HepG2 (cell line): Measurements from ENCODE around the gene ROBO2. TPM values are rescaled to one million over a fixed set of nuclear protein-coding genes. Genes with fewer than 3 reads are reported as not detected.

Source experiments
- ATAC-seq: fragments of 200-7000 bp; cut with Tn5 transposase; 3 replicates; pipeline ENCODE4 v1.9.1; 2020; ENCODE audit warnings: mild to moderate bottlenecking, moderate library complexity
- BruUV-seq: library from RNA; stranded (reverse); fragments of 400-500 nt; replicated peaks from 2 replicates; lab custom pipeline; 2021; lab: Mats Ljungman, UMichigan
- CTCF ChIA-PET: fragments of 300-600 bp; formaldehyde crosslinking; extraction: SDS; loops from one replicate; lab custom pipeline; 2021; ENCODE audit warnings: low total read pairs, inconsistent platforms, low intra/inter-chr PET ratio; lab: Yijun Ruan, JAX
- POLR2A ChIA-PET: fragments of 350-600 bp; sonication (Branson Sonifier 250); formaldehyde crosslinking; loops from one replicate; lab custom pipeline; 2020; ENCODE audit warnings: antibody characterized with exemption, inconsistent platforms; lab: Yijun Ruan, JAX
- DNase-seq: peaks from one replicate; pipeline ENCODE4 v3.0.0-alpha.2; 2015; ENCODE audit warnings: low spot score
- FAIRE-seq: peaks from 3 replicates; lab custom pipeline; 2011; peaks lifted over from hg19 to GRCh38; lab: Jason Lieb, UNC
- H2AFZ ChIP-seq: one replicate; pipeline ENCODE4 v1.6.1; 2011; ENCODE audit warnings: low read length, inconsistent platforms
- H3K27ac ChIP-seq: fragments of 300-600 bp; 3 replicates; pipeline ENCODE4 v1.8.0; 2011; ENCODE audit warnings: mixed run types, mild to moderate bottlenecking, mixed read lengths, low read length, inconsistent platforms; ENCODE audit not compliant: insufficient read depth; ENCODE audit errors: extremely low read length
- H3K27me3 ChIP-seq, 2 experiments: fragments of 200-600 bp in 1 of 2; 2 replicates in 1 of 2; 3 replicates in 1 of 2; pipeline versions ENCODE4 v1.6.0 to v1.8.0; 2011; ENCODE audit warnings: low read length in 2 of 2, mild to moderate bottlenecking in 2 of 2, moderate library complexity in 2 of 2, inconsistent platforms in 1 of 2; ENCODE audit not compliant: insufficient read depth in 2 of 2, control insufficient read depth in 1 of 2
- H3K36me3 ChIP-seq, 2 experiments: fragments of 200-600 bp in 1 of 2; replicated peaks in 1 of 2; 2 replicates in 1 of 2; 3 replicates in 1 of 2; pipeline versions ENCODE4 v1.5.1 to v1.8.0; 2011; ENCODE audit warnings: low read length in 2 of 2, inconsistent platforms in 1 of 2; ENCODE audit not compliant: insufficient read depth in 2 of 2, control insufficient read depth in 1 of 2
- H3K4me1 ChIP-seq: 2 replicates; pipeline ENCODE4 v1.5.1; 2012; ENCODE audit warnings: low read length, inconsistent platforms; ENCODE audit not compliant: insufficient read depth
- H3K4me2 ChIP-seq: 2 replicates; pipeline ENCODE4 v1.6.0; 2011; ENCODE audit warnings: low read depth, low read length, inconsistent platforms
- H3K4me3 ChIP-seq, 3 experiments: fragments of 200-600 bp in 1 of 3; sonication (generic), shearing (Covaris generic) in 1 of 3; replicated peaks in 1 of 3; 2 replicates each; pipeline ENCODE4 v1.5.1; 2011 to 2016; ENCODE audit warnings: low read length in 3 of 3, inconsistent platforms in 2 of 3, low read depth in 2 of 3, mild to moderate bottlenecking in 2 of 3, control low read depth in 1 of 3, mixed read lengths in 1 of 3; ENCODE audit not compliant: insufficient read depth in 1 of 3
- H3K79me2 ChIP-seq: one replicate; pipeline ENCODE4 v1.6.1; 2011; ENCODE audit warnings: low read length, inconsistent platforms; ENCODE audit not compliant: insufficient read depth
- H3K9ac ChIP-seq: 2 replicates; pipeline ENCODE4 v1.6.0; 2011; ENCODE audit warnings: mild to moderate bottlenecking, low read depth, low read length, inconsistent platforms; ENCODE audit not compliant: insufficient read depth
- H3K9me3 ChIP-seq: 2 replicates; pipeline ENCODE4 v1.5.1; 2012; ENCODE audit warnings: mild to moderate bottlenecking, low read length
- H4K20me1 ChIP-seq: 2 replicates; pipeline ENCODE4 v1.6.0; 2011; ENCODE audit warnings: inconsistent platforms, mild to moderate bottlenecking, low read length, moderate library complexity; ENCODE audit not compliant: insufficient read depth
- EEA1 ChIP-seq: sonication (generic); formaldehyde crosslinking; IDR thresholded peaks from 2 replicates; pipeline ENCODE4 v1.5.1; 2020; ENCODE audit warnings: mild to moderate bottlenecking, missing genetic modification reagents, borderline replicate concordance
- FIP1L1 ChIP-seq: fragments of 200-400 bp; formaldehyde crosslinking; IDR thresholded peaks from 2 replicates; pipeline ENCODE4 v1.6.1; 2018; ENCODE audit warnings: low read depth, mild to moderate bottlenecking, low read length, moderate library complexity, borderline replicate concordance; ENCODE audit not compliant: insufficient read depth
- KDM1A ChIP-seq: IDR thresholded peaks from 2 replicates; pipeline ENCODE4 v1.6.1; 2016; ENCODE audit warnings: missing compliant biosample characterization
- MYNN ChIP-seq: sonication (generic); formaldehyde crosslinking; IDR thresholded peaks from 2 replicates; pipeline ENCODE4 v1.4.0; 2020; ENCODE audit warnings: mild to moderate bottlenecking, low read depth, missing genetic modification reagents
- RAD51 ChIP-seq: fragments of 450-650 bp; IDR thresholded peaks from 2 replicates; pipeline ENCODE4 v1.6.1; 2016; ENCODE audit warnings: borderline replicate concordance
- SETDB1 ChIP-seq: sonication (generic); formaldehyde crosslinking; IDR thresholded peaks from 2 replicates; pipeline ENCODE4 v1.5.1; 2020; ENCODE audit warnings: missing genetic modification reagents, mild to moderate bottlenecking, borderline replicate concordance
- SIX4 ChIP-seq: sonication (generic); formaldehyde crosslinking; IDR thresholded peaks from 2 replicates; pipeline ENCODE4 v1.4.0; 2020; ENCODE audit warnings: missing genetic modification reagents
- SSRP1 ChIP-seq: IDR thresholded peaks from 2 replicates; pipeline ENCODE4 v1.6.1; 2016; ENCODE audit warnings: control low read depth
- TGIF2 ChIP-seq: IDR thresholded peaks from 2 replicates; pipeline ENCODE4 v1.6.1; 2016; ENCODE audit warnings: control low read depth, missing compliant biosample characterization
- ZNF788 ChIP-seq: sonication (generic); formaldehyde crosslinking; IDR thresholded peaks from 2 replicates; pipeline ENCODE4 v1.5.0; 2020; ENCODE audit warnings: mild to moderate bottlenecking, missing genetic modification reagents, borderline replicate concordance
- ZNF839 ChIP-seq: sonication (generic); formaldehyde crosslinking; IDR thresholded peaks from 2 replicates; pipeline ENCODE4 v1.4.0; 2020; ENCODE audit warnings: missing genetic modification reagents, mild to moderate bottlenecking, borderline replicate concordance
- ZNF841 ChIP-seq: sonication (generic); formaldehyde crosslinking; IDR thresholded peaks from 2 replicates; pipeline ENCODE4 v1.8.1; 2023; ENCODE audit warnings: missing genetic modification reagents, borderline replicate concordance
- WGBS: methylation state at CpG from one replicate; pipeline ENCODE4 v1.1.6; 2017; ENCODE audit warnings: low lambda C conversion rate; 5-methylcytosine and 5-hydroxymethylcytosine counted together
- in situ Hi-C: cut with HindIII; loops from 2 replicates; pipeline ENCODE4 v1.10.0; 2017; ENCODE audit warnings: low pct_unique_long_range_greater_than_20kb; ENCODE audit not compliant: extremely low pct_ligation_motif_present
- intact Hi-C: fragments of 100-400 bp; cut with micrococcal nuclease; formaldehyde crosslinking; loops from one replicate; pipeline ENCODE4 v1.10.0; 2022; ENCODE audit not compliant: unreplicated experiment
- polyA plus RNA-seq, 8 experiments: library from polyadenylated mRNA; depleted of rRNA in 3 of 8; stranded (reverse) in 7 of 8; unstranded in 1 of 8; fragments of >200 nt; fragmentation: Illumina TruSeq in 4 of 8; extraction: Trizol in 4 of 8; gene quantifications; 2 replicates each; pipeline versions ENCODE4 v1.2.1 to v1.2.3, GENCODE V29; 2011 to 2016; ENCODE audit warnings: low read depth in 4 of 8, missing spikeins in 1 of 8, mixed read lengths in 1 of 8; ENCODE audit not compliant: insufficient read depth in 1 of 8
- total RNA-seq, 5 experiments: library from RNA; depleted of rRNA; stranded (reverse); fragments of >200 nt; fragmentation: Illumina TruSeq; extraction: Trizol; gene quantifications; 2 replicates each; pipeline ENCODE4 v1.2.3, GENCODE V29; 2016; ENCODE audit warnings: low read depth in 1 of 5

Gene ROBO2
- total and polyA plus RNA-seq, 2 of the 13 experiments (the other 11 are each of a cell fraction or from before 2014, with no cell fraction given) = not detected

DNA sequence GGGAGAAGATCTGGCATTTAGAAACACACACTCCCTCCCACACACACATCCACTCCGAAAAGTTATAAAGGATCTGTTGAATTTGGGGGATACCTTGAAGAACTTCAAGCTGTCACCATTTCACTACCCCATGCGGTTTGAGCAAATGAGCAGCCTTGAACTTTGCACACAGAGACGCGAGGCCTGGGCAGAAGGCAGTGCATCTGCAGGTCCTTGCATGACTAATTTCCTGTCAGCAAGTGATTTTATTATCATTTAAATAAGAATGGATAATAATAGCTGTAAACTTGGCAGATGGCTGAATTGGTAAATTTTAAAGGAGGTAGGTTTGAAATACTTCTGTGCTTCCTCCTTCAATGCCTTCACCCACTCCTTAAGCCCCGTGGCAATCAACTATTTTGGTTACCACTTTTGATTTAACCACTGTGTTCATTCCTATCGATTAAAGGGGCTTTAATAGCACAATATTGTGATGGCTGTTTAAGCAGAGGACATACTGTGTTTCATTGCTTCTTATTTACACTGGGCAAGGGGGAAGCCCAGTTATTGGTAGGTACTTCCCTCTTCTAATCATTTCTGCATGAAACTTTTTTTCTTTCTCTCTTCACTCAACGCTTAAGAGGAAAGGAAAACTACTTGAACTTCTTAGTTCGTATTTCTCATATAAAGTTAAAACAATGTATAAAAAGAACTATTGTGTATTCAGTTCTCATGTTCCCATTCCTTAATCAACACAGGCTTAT lies 108.1 kb downstream of the ROBO2 start (continued):
- TF ChIP-seq EEA1 (no peak), KDM1A (CRISPR knock-in tag) (no peak), MYNN (no peak), TGIF2 (CRISPR knock-in tag) (no peak), ZNF788 (CRISPR knock-in tag) (no peak), FIP1L1 (no peak), SSRP1 (no peak)
- TF ChIP-seq, all 625 proteins: peak for 0

DNA sequence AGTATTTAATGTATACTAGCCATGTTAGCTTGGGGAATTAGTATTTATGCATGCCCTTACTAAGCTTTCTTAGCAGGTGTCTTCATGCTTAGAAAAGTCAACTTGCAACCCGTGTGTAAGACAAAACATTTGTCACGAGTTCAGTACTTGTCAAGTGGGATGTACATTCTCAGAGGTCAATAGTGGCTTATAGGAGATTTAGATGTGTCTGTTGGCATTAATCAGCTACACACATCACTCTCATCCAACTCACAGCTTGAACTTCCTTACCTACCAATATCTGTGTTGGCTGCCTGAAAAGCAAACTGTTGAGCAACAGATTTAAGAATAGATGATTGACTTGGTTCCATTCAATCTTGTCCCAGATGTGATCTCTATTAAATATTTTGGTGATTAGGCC lies 109.5 kb downstream of the ROBO2 start:
- DNase-seq (no peak), ATAC-seq (no peak), FAIRE-seq (no peak)
- no peaks in the 10 kb centered on the region for H3K4me1 ChIP-seq
- in situ Hi-C loops = no loop called here
- H3K79me2 ChIP-seq = no peaks in the 10 kb centered on the region
- no peaks in the 10 kb centered on the region for H3K36me3 ChIP-seq
- no peak overlapping the region for H2AFZ ChIP-seq
- WGBS = 35% methylated on average over 2 of the region's 2 CpGs
- no peak for TF ChIP-seq ZNF839 (CRISPR knock-in tag)
- no peak for TF ChIP-seq SIX4
- no peak for TF ChIP-seq SETDB1
- TF ChIP-seq ZNF841 (CRISPR knock-in tag) = no peak
- no peak for TF ChIP-seq RAD51
- no peaks in the 10 kb centered on the region for H3K9me3 ChIP-seq
- BruUV-seq = no TSS peak
- no peak overlapping the region for H3K4me2 ChIP-seq
- intact Hi-C loops = no loop called here
- no peak overlapping the region for H3K4me3 ChIP-seq
- H3K9ac ChIP-seq = no peak overlapping the region
- no peaks in the 10 kb centered on the region for H3K27me3 ChIP-seq
- CTCF ChIA-PET = no interaction called here
- H3K27ac ChIP-seq = no peak overlapping the region
- no peaks in the 10 kb centered on the region for H4K20me1 ChIP-seq
- POLR2A ChIA-PET = no interaction called here
